GM21447 (cell line): Measurements from ENCODE around the gene ASNS.

ENCODE experiments used
- ATAC-seq: cut with Tn5 transposase; IDR thresholded peaks from one replicate; pipeline ENCODE4 v1.9.1; 2021; ENCODE audit not compliant: unreplicated experiment

The ASNS gene

DNA sequence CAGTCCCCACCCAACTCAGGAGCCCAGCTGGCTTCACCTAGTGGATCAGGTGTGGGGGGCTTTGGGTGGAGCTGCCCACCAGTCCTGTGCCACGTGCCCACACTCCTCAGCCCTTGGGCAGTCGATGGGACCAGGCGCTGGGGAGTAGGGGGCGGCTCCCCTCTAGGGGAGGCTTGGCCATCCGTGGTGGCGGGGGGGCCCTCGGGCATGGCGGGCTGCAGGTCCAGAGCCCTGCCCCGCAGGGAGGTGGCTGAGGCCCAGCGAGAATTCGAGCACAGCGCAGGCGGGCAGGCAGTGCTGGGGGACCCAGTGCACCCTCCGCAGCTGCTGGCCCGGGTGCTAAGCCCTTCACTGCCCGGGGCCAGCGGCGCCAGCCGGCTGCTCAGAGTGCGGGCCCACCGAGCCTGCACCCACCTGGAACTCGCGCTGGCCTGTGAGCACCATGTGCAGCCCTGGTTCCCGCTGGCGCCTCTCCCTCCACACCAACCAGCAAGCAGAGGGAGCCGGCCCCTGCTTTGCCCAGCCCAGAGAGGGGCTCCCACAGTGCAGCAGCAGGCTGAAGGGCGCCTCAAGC, 29.3 kb downstream of the ASNS start:
- ATAC-seq: no peak

DNA sequence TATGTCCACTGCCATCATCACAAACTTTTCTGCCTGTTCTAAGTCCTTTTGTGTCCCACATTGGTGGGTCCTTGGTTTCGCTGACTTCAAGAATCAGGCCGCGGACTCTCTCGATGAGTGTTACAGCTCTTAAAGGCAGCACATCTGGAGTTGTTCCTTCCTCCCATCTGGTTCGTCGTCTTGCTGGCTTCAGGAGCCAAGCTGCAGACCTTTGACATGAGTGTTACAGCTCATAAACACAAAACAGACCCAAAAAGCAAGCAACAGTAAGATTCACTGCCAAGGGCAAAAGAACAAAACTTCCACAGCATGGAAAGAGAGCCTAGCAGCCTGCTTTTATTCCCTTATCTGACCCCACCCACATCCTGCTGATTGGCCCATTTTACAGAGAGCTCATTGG, 30.2 kb downstream of the ASNS start:
- no peak for ATAC-seq

DNA sequence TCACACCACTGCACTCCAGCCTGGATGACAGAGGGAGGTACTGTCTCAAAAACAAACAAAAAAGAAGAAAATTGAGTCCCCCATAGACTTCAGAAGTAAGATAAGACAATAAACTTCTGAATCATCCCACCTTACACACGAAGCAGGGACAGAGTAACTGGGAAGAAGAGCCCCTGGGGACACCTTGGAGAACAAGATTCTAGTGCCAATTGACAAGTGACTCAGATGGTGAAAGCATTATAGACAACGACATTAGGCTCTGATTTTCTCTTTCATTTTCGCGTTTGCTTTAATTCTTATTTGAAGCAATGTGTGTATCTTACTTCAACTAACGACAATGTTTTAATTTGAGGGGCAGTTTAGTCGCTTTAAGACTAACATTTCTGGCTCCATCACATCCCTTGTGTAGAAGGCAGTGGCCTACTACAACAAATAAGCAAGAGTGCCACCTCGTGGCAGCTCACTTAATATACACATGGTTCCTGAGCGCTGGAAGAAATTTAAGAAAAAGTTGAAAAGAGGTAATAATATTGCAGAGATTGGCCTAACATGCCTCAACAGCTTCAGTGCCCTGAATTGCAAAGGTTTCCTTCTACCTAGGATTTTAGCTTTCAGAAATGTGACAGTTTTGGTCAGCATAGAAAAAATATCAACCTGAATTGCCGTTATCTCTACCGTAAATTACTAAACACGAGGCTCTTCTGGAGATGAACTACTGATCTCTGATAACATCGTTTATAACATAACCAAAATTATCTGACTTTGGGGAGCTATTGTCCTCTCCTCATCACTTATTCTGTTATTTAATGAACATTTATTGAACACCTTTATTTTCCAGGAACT, 36.7 kb downstream of the ASNS start:
- peak; percentile 89 for ATAC-seq

DNA sequence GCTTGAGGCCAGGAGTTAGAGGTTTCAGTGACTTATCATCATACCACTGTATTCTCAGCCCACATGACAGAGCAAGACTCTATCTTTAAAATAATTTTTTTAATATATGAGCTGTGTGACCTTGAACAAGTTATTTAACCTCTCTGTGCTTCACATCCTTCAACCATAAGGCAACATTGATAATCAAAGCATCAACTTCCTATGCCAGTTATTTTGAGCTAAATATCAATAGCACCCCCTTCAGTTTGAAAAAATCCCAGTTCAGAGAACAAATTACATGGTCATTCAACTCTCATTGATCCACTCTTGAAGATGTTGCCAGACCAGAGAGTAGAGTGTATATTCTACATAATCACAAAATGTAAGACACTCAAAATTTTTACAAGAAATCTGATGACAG, 53.0 kb downstream of the ASNS start:
- ATAC-seq: no peak

DNA sequence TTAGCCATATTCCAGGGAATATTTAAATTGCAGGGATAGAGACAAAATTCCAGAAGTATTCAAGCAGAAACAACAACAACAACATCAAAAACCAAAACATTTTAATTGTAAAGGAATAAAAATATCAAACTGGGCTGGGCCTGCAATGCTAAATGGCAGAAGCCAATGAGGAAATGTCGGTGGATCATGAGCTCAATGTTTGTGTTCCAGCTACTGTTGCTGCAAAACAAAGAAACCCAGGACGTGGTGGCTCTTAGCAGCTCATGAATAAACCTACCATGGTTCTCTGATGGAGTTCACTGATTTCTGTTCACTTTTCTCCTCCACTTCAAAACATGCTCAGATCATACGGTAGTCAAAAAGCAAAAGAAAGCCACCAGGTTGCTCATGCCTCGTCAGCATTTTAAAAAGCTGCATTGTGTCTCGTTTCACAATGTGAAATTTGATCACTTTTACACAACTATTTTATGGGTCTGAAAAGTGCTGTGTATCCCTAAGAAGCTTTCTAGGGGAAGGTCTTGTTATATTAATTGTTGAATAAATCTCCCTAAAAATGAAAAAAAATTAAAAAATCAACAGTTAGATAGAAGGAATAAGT, 54.0 kb downstream of the ASNS start:
- no peak for ATAC-seq
